ENCODE results near the gene OGFR. TPM values are rescaled to one million over a fixed set of nuclear protein-coding genes. Genes with fewer than 3 reads are reported as not detected.

OGFR gene
- total and polyA plus RNA-seq, 2 donors = 35.9 to 90.4 TPM

DNA sequence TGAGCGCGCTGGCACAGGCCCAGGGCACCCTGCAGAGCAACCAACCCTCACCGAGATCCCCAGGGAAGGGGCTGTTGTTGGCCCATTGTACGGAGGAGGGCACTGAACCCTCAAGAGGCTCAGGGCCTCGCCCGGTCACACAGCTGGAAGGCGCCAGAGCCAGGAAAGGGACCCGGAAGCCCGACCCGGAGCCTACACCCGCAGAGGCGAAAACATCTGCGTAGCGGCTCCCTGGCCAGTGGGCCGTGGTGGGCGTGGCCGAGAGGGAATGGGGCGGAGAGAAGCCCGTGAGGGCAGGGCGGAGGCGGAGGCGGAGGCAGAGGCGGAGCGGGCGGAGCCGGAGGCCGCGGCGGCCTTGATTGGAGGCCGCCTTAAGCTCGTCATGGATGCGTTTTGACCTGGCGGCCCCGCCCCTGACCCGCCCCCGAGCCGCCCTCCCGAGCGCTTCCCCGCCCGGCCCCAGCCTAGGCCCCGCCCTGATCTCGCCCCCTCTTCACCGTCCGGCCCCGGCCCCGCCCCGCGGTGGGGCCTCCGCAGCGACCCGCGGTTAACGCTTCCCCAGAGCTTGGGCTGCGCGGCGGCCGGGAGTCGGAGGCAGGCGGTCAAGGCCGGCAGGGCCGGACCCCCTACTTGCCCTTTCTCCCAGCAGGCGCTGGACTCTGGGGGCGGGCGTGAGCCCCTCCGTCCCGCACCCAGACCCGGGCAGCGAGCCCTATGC is 10.5 kb upstream of the OGFR start:
- H3K27ac ChIP-seq (ENCODE audit: low read depth in 1 of 2, low read length in 1 of 2) = peak overlapping the region; percentile 94 to 97
- peaks cover 0 to 5% of the 10 kb centered on the region in 2 donors for H3K9me3 ChIP-seq (ENCODE audit: control insufficient read depth in 2 of 2, insufficient read depth in 1 of 2, low read length in 1 of 2)
- 2% methylated on average over 68 of the region's 69 CpGs for WGBS
- peaks cover 10 to 14% of the 10 kb centered on the region in 2 donors for H3K36me3 ChIP-seq (ENCODE audit: control insufficient read depth in 2 of 2, insufficient read depth in 2 of 2, low read length in 1 of 2)
- DNase-seq (ENCODE audit: low read depth in 6 of 9, low spot score in 9 of 9) = peak; percentile 55 to 95 (median 90)
- H3K27me3 ChIP-seq (ENCODE audit: control insufficient read depth in 2 of 2, insufficient read depth in 1 of 2, low read length in 1 of 2) = no peaks in the 10 kb centered on the region
- peak overlapping the region; percentile 68 to 86 for H3K4me3 ChIP-seq (ENCODE audit: low read length in 2 of 2)
- H3K4me1 ChIP-seq (ENCODE audit: control insufficient read depth in 2 of 2, insufficient read depth in 2 of 2, low read length in 2 of 2) = peaks cover 12 to 41% of the 10 kb centered on the region in 2 donors

DNA sequence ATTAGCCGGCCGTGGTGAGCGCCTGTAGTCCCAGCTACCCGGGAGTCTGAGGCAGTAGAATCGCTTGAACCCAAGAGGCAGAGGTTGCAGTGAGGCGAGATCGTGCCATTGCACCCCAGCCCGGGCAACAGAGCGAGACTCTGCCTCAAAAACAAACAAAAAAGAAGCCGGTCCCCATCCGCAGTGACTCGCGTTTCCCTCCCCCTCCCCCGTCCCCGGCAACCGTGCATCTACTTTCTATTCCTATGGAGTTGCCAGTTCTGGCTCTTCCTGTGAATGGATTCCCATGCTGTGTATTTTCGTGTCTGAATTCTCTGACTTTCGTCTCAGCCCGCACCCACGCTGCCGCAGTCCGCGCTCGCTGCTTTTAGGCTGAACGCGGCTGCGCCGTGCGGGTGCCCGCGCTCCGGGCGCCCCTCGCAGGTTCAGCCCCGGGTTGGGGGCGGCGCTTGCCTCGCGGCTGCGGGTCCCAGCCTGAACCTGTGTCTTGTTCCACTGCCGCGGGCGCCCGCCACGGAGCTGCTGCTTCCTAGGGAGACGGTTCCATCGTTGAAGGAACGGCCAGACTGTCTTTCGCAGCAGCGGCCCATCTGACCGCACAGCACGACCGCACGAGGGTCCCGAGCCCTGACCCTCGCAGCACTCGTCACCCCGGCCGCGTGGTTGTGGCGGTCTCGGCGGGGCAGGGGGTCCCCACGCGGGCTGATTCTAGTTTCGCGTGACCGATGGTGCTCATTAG is 9.4 kb upstream of the OGFR start:
- H3K36me3 ChIP-seq (ENCODE audit: control insufficient read depth in 2 of 2, insufficient read depth in 2 of 2, low read length in 1 of 2) = peaks cover 19 to 23% of the 10 kb centered on the region in 2 donors
- under 1% methylated on average over 68 of the region's 68 CpGs for WGBS
- peak; percentile 60 to 89 (median 69) for DNase-seq (ENCODE audit: low read depth in 6 of 9, low spot score in 9 of 9)
- peak overlapping the region; percentile 94 to 97 for H3K27ac ChIP-seq (ENCODE audit: low read depth in 1 of 2, low read length in 1 of 2)
- peak overlapping the region; percentile 68 to 86 for H3K4me3 ChIP-seq (ENCODE audit: low read length in 2 of 2)
- H3K9me3 ChIP-seq (ENCODE audit: control insufficient read depth in 2 of 2, insufficient read depth in 1 of 2, low read length in 1 of 2) = peaks cover 0 to 5% of the 10 kb centered on the region in 2 donors
- H3K27me3 ChIP-seq (ENCODE audit: control insufficient read depth in 2 of 2, insufficient read depth in 1 of 2, low read length in 1 of 2) = no peaks in the 10 kb centered on the region
- peaks cover 12 to 41% of the 10 kb centered on the region in 2 donors for H3K4me1 ChIP-seq (ENCODE audit: control insufficient read depth in 2 of 2, insufficient read depth in 2 of 2, low read length in 2 of 2)

DNA sequence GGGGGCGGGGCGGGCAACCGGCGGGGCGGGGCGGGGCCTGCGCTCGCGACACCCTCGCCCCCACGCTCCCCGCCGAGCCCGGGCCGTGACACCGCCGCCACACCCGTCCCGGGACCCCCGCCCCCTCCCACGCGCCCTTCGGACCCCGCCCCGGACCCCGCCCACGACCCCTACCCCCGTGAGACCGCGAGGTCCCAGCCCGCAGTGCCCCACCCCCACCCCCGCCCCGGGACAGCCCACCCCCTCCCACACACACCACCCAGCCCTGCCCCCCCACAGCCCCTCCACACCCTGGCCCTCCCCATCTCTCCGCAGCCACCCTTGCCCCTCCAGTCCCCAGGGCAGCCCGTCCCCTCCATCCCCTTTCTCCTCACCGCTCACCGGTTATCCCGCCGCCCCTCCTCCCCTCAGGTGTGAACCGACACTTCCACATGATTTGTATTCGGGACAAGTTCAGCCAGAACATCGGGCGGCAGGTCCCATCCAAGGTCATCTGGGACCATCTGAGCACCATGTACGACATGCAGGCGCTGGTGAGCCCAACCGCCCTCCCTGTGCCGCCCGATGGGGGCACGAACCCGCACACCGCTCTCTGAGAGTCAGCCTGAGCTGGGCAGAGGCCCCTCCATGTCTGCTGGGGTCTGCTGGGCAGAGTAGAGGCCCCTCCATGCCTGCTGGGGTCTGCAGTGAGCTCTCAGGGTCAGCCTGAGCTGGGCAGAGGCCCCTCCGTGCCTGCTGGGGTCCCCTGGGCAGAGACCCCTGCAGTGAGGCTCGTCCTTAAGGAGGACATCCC is 7.7 kb upstream of the OGFR start:
- Histone ChIP-seq H3K36me3 (ENCODE audit: control insufficient read depth in 2 of 2, insufficient read depth in 2 of 2, low read length in 1 of 2) (peaks cover 23 to 28% of the 10 kb centered on the region in 2 donors), H3K9me3 (ENCODE audit: control insufficient read depth in 2 of 2, insufficient read depth in 1 of 2, low read length in 1 of 2) (peaks cover 0 to 5% of the 10 kb centered on the region in 2 donors), H3K4me3 (ENCODE audit: low read length in 2 of 2) (peak overlapping the region; percentile 36 to 86), H3K27me3 (ENCODE audit: control insufficient read depth in 2 of 2, insufficient read depth in 1 of 2, low read length in 1 of 2) (no peaks in the 10 kb centered on the region), H3K4me1 (ENCODE audit: control insufficient read depth in 2 of 2, insufficient read depth in 2 of 2, low read length in 2 of 2) (peaks cover 12 to 32% of the 10 kb centered on the region in 2 donors), H3K27ac (ENCODE audit: low read depth in 1 of 2, low read length in 1 of 2) (peak overlapping the region in 1 of 2 donors; percentile 85)
- DNase-seq (ENCODE audit: low read depth in 6 of 9, low spot score in 9 of 9) = no peak
- WGBS = 34% methylated on average over 47 of the region's 53 CpGs

DNA sequence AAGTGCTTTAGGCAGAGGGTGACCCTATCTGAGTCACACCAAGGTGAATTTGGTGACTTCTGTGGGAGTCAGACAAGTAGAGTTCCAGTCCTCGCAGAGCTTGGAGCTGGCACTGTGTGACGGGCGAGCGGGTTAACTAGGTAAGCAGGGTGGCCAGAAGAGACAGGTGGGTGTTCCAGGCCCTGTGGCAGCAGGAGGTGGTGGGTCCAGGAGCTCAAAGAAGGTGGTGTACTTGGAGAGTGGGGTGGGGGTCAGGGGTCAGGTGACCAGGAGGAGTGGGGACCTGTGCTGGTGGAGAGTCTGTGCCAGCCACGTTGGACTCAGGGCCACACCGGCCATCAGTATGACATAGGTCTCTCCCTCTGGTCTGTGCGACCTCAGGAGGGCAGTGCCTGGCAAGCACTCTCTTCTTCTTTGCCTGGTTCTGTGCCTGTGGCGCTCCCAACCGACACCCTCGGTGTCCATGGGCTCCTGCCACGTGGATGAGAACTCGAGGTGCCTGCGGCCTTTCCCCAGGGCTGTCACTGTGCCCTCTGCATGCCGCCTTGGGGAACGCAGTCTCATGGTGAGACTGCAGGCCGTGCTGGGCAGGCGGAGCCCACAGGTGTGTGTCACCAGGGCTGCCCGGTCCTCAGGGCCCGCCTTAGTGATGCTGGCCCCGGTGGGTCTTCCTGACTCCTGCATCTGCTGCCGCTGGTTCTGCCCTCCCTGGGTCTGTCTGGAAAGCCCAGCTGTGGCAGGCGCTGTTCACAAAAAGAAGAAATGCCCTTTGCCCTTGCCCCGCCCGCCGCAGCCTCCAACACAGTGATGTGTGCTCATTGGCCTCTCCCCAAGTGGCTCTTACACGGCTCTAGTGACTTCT is 6.7 kb upstream of the OGFR start:
- H3K9me3 ChIP-seq (ENCODE audit: control insufficient read depth in 2 of 2, insufficient read depth in 1 of 2, low read length in 1 of 2) = peaks cover 0 to 5% of the 10 kb centered on the region in 2 donors
- DNase-seq (ENCODE audit: low read depth in 6 of 9, low spot score in 9 of 9) = no peak
- no peak overlapping the region for H3K4me3 ChIP-seq (ENCODE audit: low read length in 2 of 2)
- H3K4me1 ChIP-seq (ENCODE audit: control insufficient read depth in 2 of 2, insufficient read depth in 2 of 2, low read length in 2 of 2) = peaks cover 12 to 31% of the 10 kb centered on the region in 2 donors
- WGBS = 95% methylated on average over 26 of the region's 26 CpGs
- no peaks in the 10 kb centered on the region for H3K27me3 ChIP-seq (ENCODE audit: control insufficient read depth in 2 of 2, insufficient read depth in 1 of 2, low read length in 1 of 2)
- peaks cover 23 to 28% of the 10 kb centered on the region in 2 donors for H3K36me3 ChIP-seq (ENCODE audit: control insufficient read depth in 2 of 2, insufficient read depth in 2 of 2, low read length in 1 of 2)
- no peak overlapping the region for H3K27ac ChIP-seq (ENCODE audit: low read depth in 1 of 2, low read length in 1 of 2)

DNA sequence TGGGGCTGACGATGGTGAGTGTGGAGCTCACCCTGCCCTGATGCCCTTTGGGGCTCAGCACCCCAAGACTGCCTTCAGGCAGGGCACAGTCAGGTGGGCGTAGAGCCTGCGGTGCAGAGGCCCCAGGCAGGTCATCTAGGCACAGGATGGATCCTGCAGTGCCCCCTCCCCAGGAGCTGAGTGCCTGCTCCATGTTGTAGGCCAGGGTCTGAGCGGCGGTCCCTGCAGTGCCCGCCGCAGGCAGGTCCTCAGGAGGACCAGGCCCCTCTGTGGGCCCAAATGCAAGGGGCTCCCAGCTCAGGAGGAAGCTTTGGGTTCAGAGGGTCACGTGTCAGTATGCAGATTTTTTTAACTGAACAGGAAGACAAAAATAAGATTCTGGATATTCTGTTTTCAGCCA is 5.6 kb upstream of the OGFR start:
- H3K4me1 ChIP-seq (ENCODE audit: control insufficient read depth in 2 of 2, insufficient read depth in 2 of 2, low read length in 2 of 2) = peaks cover 10 to 27% of the 10 kb centered on the region in 2 donors

DNA sequence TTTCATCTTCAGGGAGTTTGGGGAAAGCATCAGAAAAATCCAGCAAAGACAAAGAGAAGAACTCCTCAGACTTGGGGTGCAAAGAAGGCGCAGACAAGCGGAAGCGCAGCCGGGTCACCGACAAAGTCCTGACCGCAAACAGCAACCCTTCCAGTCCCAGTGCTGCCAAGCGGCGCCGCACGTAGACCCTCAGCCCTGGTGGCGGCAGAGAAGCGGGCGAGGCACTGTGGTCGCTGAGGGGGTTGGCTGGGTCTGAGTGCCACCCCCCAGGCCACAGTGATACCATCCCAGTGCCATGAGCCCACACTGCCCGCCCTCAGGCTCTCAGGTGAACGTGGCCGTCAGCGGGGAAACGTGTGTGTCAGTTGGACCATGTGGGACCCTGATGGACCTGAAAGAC is 5.2 kb upstream of the OGFR start:
- Histone ChIP-seq H3K27ac (ENCODE audit: low read depth in 1 of 2, low read length in 1 of 2) (no peak overlapping the region), H3K9me3 (ENCODE audit: control insufficient read depth in 2 of 2, insufficient read depth in 1 of 2, low read length in 1 of 2) (peaks cover 0 to 5% of the 10 kb centered on the region in 2 donors), H3K36me3 (ENCODE audit: control insufficient read depth in 2 of 2, insufficient read depth in 2 of 2, low read length in 1 of 2) (peaks cover 23 to 28% of the 10 kb centered on the region in 2 donors), H3K27me3 (ENCODE audit: control insufficient read depth in 2 of 2, insufficient read depth in 1 of 2, low read length in 1 of 2) (no peaks in the 10 kb centered on the region), H3K4me3 (ENCODE audit: low read length in 2 of 2) (no peak overlapping the region), H3K4me1 (ENCODE audit: control insufficient read depth in 2 of 2, insufficient read depth in 2 of 2, low read length in 2 of 2) (peaks cover 12 to 29% of the 10 kb centered on the region in 2 donors)
- 99% methylated on average over 19 of the region's 19 CpGs for WGBS
- DNase-seq (ENCODE audit: low read depth in 6 of 9, low spot score in 9 of 9) = no peak

More for the DNA sequence above, 5.6 kb upstream of the OGFR start:
- peaks cover 23 to 28% of the 10 kb centered on the region in 2 donors for H3K36me3 ChIP-seq (ENCODE audit: control insufficient read depth in 2 of 2, insufficient read depth in 2 of 2, low read length in 1 of 2)
- no peak overlapping the region for H3K27ac ChIP-seq (ENCODE audit: low read depth in 1 of 2, low read length in 1 of 2)
- no peak overlapping the region for H3K4me3 ChIP-seq (ENCODE audit: low read length in 2 of 2)
- H3K9me3 ChIP-seq (ENCODE audit: control insufficient read depth in 2 of 2, insufficient read depth in 1 of 2, low read length in 1 of 2) = peaks cover 0 to 5% of the 10 kb centered on the region in 2 donors
- H3K27me3 ChIP-seq (ENCODE audit: control insufficient read depth in 2 of 2, insufficient read depth in 1 of 2, low read length in 1 of 2) = no peaks in the 10 kb centered on the region
- WGBS = 97% methylated on average over 8 of the region's 8 CpGs
- no peak for DNase-seq (ENCODE audit: low read depth in 6 of 9, low spot score in 9 of 9)

DNA sequence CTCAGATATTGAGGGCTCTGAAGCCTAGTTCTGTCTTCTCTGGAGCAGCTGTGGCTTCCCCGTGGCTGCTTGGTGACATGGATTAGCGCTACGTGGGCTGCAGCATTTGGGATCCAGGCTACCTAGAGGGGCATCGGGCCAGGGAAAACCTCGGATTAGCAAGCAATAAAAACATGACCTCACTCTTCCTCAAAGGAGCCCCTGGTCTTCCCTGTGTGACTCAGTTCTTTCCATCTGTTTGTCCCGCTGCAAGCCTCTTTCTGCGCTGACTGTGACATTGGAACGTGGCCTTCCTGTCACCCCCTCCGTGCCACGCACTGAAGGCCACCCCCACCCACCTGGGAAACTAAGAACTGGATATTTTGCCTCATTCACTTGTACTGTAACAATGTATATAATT is 4.8 kb upstream of the OGFR start:
- Histone ChIP-seq H3K9me3 (ENCODE audit: control insufficient read depth in 2 of 2, insufficient read depth in 1 of 2, low read length in 1 of 2) (peaks cover 0 to 5% of the 10 kb centered on the region in 2 donors), H3K4me1 (ENCODE audit: control insufficient read depth in 2 of 2, insufficient read depth in 2 of 2, low read length in 2 of 2) (peaks cover 8 to 25% of the 10 kb centered on the region in 2 donors), H3K4me3 (ENCODE audit: low read length in 2 of 2) (no peak overlapping the region), H3K27me3 (ENCODE audit: control insufficient read depth in 2 of 2, insufficient read depth in 1 of 2, low read length in 1 of 2) (no peaks in the 10 kb centered on the region), H3K36me3 (ENCODE audit: control insufficient read depth in 2 of 2, insufficient read depth in 2 of 2, low read length in 1 of 2) (peaks cover 23 to 28% of the 10 kb centered on the region in 2 donors), H3K27ac (ENCODE audit: low read depth in 1 of 2, low read length in 1 of 2) (no peak overlapping the region)
- 98% methylated on average over 10 of the region's 10 CpGs for WGBS
- no peak for DNase-seq (ENCODE audit: low read depth in 6 of 9, low spot score in 9 of 9)

All from thymus (tissue), 11 donors.